Measurements from ENCODE around the gene DAG1. TPM values are rescaled to one million over a fixed set of nuclear protein-coding genes. Genes with fewer than 3 reads are reported as not detected.

DAG1 gene
- total and polyA plus RNA-seq, 10 of the 15 experiments (the other 5 are each of a cell fraction or from before 2014, with no cell fraction given) = 0.33 to 16.3 (median 9.2) TPM

GRCh38 chr3:49539659-49540560, 69.8 kb downstream of the DAG1 start (continued):
- TF ChIP-seq HDAC2 (IDR thresholded peaks at IDR 0.05) (no peak), POLR2AphosphoS5 (IDR thresholded peaks at IDR 0.05; ENCODE audit: low read length) (no peak), ZNF207 (IDR thresholded peaks at IDR 0.05; ENCODE audit: borderline replicate concordance) (no peak), FOXK2 (IDR thresholded peaks at IDR 0.05) (no peak)
- TF ChIP-seq, protein P1, sequence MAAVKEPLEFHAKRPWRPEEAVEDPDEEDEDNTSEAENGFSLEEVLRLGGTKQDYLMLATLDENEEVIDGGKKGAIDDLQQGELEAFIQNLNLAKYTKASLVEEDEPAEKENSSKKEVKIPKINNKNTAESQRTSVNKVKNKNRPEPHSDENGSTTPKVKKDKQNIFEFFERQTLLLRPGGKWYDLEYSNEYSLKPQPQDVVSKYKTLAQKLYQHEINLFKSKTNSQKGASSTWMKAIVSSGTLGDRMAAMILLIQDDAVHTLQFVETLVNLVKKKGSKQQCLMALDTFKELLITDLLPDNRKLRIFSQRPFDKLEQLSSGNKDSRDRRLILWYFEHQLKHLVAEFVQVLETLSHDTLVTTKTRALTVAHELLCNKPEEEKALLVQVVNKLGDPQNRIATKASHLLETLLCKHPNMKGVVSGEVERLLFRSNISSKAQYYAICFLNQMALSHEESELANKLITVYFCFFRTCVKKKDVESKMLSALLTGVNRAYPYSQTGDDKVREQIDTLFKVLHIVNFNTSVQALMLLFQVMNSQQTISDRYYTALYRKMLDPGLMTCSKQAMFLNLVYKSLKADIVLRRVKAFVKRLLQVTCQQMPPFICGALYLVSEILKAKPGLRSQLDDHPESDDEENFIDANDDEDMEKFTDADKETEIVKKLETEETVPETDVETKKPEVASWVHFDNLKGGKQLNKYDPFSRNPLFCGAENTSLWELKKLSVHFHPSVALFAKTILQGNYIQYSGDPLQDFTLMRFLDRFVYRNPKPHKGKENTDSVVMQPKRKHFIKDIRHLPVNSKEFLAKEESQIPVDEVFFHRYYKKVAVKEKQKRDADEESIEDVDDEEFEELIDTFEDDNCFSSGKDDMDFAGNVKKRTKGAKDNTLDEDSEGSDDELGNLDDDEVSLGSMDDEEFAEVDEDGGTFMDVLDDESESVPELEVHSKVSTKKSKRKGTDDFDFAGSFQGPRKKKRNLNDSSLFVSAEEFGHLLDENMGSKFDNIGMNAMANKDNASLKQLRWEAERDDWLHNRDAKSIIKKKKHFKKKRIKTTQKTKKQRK (IDR thresholded peaks at IDR 0.05; ENCODE audit: low read depth, low read length) = no peak

GRCh38 chr3:49552087-49552486, 82.0 kb downstream of the DAG1 start:
- intact Hi-C loops (cut with micrococcal nuclease; ENCODE audit: unreplicated experiment) = no loop called here
- H4K20me1 ChIP-seq (ENCODE audit: control insufficient read depth, insufficient read depth) = no peaks in the 10 kb centered on the region
- H3K79me2 ChIP-seq (ENCODE audit: control insufficient read depth, insufficient read depth, low read length) = no peaks in the 10 kb centered on the region
- H3K27me3 ChIP-seq (replicated peaks in 1 of 2; ENCODE audit: control insufficient read depth in 2 of 2, insufficient read depth in 2 of 2, low read length in 1 of 2) = peaks cover 4 to 12% of the 10 kb centered on the region in 2 experiments
- no peak for FAIRE-seq
- RAD21 ChIA-PET (ENCODE audit: unreplicated experiment) = interaction anchor here (1.6 kb wide), 1 partner anchor 12 kb away, joined by 4 read pairs; no protein-coding TSS in a partner anchor
- POLR2A ChIA-PET = no interaction called here
- SMC1A ChIA-PET (ENCODE audit: uncharacterized antibody, unreplicated experiment) = interaction anchor here (1.1 to 1.7 kb wide), 2 partner anchors 12 to 121 kb away, joined by 3 to 4 read pairs; no protein-coding TSS in a partner anchor
- H3K9me3 ChIP-seq (replicated peaks; ENCODE audit: control insufficient read depth, insufficient read depth, low read length) = no peaks in the 10 kb centered on the region
- peaks cover 5% of the 10 kb centered on the region for H3K4me1 ChIP-seq (ENCODE audit: control insufficient read depth, insufficient read depth, low read length)
- H3K36me3 ChIP-seq (ENCODE audit: control insufficient read depth in 2 of 2, insufficient read depth in 2 of 2, low read length in 1 of 2) = no peaks in the 10 kb centered on the region
- no peak for ATAC-seq
- in situ Hi-C loops (cut with MboI) = no loop called here
- no peak overlapping the region for H3K4me2 ChIP-seq (ENCODE audit: control insufficient read depth, insufficient read depth)
- BruUV-seq (replicated peaks) = no TSS peak
- CTCF ChIA-PET = interaction anchor here (2.2 to 2.4 kb wide), 2 partner anchors 12 to 120 kb away, joined by 6 to 8 read pairs; no protein-coding TSS in a partner anchor
- H3K27ac ChIP-seq (ENCODE audit: control insufficient read depth, insufficient read depth) = no peak overlapping the region
- DNase-seq (ENCODE audit: low read depth, low spot score) = no peak
- no peak overlapping the region for H3K9ac ChIP-seq (ENCODE audit: control insufficient read depth, insufficient read depth, low read length)
- H3K4me3 ChIP-seq = no peak overlapping the region
- H2AFZ ChIP-seq (ENCODE audit: control insufficient read depth, low read depth, low read length) = no peak overlapping the region
- TF ChIP-seq, protein P2, sequence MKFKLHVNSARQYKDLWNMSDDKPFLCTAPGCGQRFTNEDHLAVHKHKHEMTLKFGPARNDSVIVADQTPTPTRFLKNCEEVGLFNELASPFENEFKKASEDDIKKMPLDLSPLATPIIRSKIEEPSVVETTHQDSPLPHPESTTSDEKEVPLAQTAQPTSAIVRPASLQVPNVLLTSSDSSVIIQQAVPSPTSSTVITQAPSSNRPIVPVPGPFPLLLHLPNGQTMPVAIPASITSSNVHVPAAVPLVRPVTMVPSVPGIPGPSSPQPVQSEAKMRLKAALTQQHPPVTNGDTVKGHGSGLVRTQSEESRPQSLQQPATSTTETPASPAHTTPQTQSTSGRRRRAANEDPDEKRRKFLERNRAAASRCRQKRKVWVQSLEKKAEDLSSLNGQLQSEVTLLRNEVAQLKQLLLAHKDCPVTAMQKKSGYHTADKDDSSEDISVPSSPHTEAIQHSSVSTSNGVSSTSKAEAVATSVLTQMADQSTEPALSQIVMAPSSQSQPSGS (IDR thresholded peaks at IDR 0.05; ENCODE audit: low read length) = no peak
- TF ChIP-seq, protein P3, sequence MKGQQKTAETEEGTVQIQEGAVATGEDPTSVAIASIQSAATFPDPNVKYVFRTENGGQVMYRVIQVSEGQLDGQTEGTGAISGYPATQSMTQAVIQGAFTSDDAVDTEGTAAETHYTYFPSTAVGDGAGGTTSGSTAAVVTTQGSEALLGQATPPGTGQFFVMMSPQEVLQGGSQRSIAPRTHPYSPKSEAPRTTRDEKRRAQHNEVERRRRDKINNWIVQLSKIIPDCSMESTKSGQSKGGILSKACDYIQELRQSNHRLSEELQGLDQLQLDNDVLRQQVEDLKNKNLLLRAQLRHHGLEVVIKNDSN (IDR thresholded peaks at IDR 0.05; ENCODE audit: borderline replicate concordance, extremely low read length, insufficient read depth, low read depth, low read length) = no peak
- TF ChIP-seq ZNF384 (IDR thresholded peaks at IDR 0.05; ENCODE audit: borderline replicate concordance, low read depth, low read length) (no peak), GATAD2B (conservative IDR thresholded peaks at IDR 0.05; ENCODE audit: low read depth) (no peak), JUND (IDR thresholded peaks at IDR 0.05; ENCODE audit: low read depth, low read length) (no peak), NR2C1 (IDR thresholded peaks at IDR 0.05) (no peak), IKZF2 (IDR thresholded peaks at IDR 0.05) (no peak), DPF2 (IDR thresholded peaks at IDR 0.05) (no peak), KLF5 (IDR thresholded peaks at IDR 0.05; ENCODE audit: partially characterized antibody) (no peak), SPI1 (IDR thresholded peaks at IDR 0.05; ENCODE audit: borderline replicate concordance, insufficient read depth, low read depth, low read length) (no peak), YBX1 (IDR thresholded peaks at IDR 0.05) (no peak), MTA2 (IDR thresholded peaks at IDR 0.05; ENCODE audit: low read depth) (no peak)

Data from GM12878 (cell line).